ENCODE results near the gene ZNF407. TPM values are rescaled to one million over a fixed set of nuclear protein-coding genes. Genes with fewer than 3 reads are reported as not detected.

Gene ZNF407
- total and polyA plus RNA-seq, 2 experiments from 2014 or later: 2.1 to 10.4 TPM

- H3K36me3 ChIP-seq (ENCODE audit: insufficient read depth): no peaks in the 10 kb centered on the region
- no peak for ATAC-seq
- Mint-ChIP-seq H3K27me3 (ENCODE audit: insufficient read depth, low read depth, poor library complexity) (no peaks in the 10 kb centered on the region), H3K4me1 (peaks cover 8% of the 10 kb centered on the region; the same call in 2 of the 3 replicates), H3K4me3 (no peak overlapping the region), H3K27ac (no peak overlapping the region), H3K9me3 (no peaks in the 10 kb centered on the region), H3K36me3 (ENCODE audit: low read depth) (no peaks in the 10 kb centered on the region)
- H3K27ac ChIP-seq (ENCODE audit: low read depth): no peak overlapping the region
- H3K79me2 ChIP-seq (replicated peaks; ENCODE audit: insufficient read depth): no peaks in the 10 kb centered on the region
- no peak overlapping the region for H2AFZ ChIP-seq
- no peaks in the 10 kb centered on the region for H3K27me3 ChIP-seq (ENCODE audit: insufficient read depth)
- TF ChIP-seq, protein P1, sequence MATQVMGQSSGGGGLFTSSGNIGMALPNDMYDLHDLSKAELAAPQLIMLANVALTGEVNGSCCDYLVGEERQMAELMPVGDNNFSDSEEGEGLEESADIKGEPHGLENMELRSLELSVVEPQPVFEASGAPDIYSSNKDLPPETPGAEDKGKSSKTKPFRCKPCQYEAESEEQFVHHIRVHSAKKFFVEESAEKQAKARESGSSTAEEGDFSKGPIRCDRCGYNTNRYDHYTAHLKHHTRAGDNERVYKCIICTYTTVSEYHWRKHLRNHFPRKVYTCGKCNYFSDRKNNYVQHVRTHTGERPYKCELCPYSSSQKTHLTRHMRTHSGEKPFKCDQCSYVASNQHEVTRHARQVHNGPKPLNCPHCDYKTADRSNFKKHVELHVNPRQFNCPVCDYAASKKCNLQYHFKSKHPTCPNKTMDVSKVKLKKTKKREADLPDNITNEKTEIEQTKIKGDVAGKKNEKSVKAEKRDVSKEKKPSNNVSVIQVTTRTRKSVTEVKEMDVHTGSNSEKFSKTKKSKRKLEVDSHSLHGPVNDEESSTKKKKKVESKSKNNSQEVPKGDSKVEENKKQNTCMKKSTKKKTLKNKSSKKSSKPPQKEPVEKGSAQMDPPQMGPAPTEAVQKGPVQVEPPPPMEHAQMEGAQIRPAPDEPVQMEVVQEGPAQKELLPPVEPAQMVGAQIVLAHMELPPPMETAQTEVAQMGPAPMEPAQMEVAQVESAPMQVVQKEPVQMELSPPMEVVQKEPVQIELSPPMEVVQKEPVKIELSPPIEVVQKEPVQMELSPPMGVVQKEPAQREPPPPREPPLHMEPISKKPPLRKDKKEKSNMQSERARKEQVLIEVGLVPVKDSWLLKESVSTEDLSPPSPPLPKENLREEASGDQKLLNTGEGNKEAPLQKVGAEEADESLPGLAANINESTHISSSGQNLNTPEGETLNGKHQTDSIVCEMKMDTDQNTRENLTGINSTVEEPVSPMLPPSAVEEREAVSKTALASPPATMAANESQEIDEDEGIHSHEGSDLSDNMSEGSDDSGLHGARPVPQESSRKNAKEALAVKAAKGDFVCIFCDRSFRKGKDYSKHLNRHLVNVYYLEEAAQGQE (IDR thresholded peaks at IDR 0.05; ENCODE audit: unreplicated experiment): no peak
- no peak for TF ChIP-seq POLR2AphosphoS5 (IDR thresholded peaks at IDR 0.05; ENCODE audit: low read depth)
- H4K20me1 ChIP-seq (replicated peaks; ENCODE audit: insufficient read depth): no peaks in the 10 kb centered on the region
- H3K4me1 ChIP-seq (ENCODE audit: insufficient read depth): peaks cover under 1% of the 10 kb centered on the region; the same call in 1 of the 2 replicates
- no peak overlapping the region for H3K4me2 ChIP-seq
- no peak for DNase-seq (ENCODE audit: low spot score)
- H3K9me2 ChIP-seq (ENCODE audit: insufficient read depth): no peaks in the 10 kb centered on the region
- no peak overlapping the region for H3K4me3 ChIP-seq
- H3F3A ChIP-seq (replicated peaks; ENCODE audit: low read depth): no peaks in the 10 kb centered on the region
Measured at GRCh38 chr18:74825460-74825859, 227.8 kb downstream of the ZNF407 start.

- DNase-seq (ENCODE audit: low spot score): no peak
- Mint-ChIP-seq H3K4me3 (no peak overlapping the region), H3K9me3 (no peaks in the 10 kb centered on the region), H3K4me1 (peaks cover 3% of the 10 kb centered on the region; the same call in 2 of the 3 replicates), H3K27me3 (ENCODE audit: insufficient read depth, low read depth, poor library complexity) (no peaks in the 10 kb centered on the region), H3K36me3 (ENCODE audit: low read depth) (no peaks in the 10 kb centered on the region), H3K27ac (no peak overlapping the region)
- H2AFZ ChIP-seq: no peak overlapping the region
- no peaks in the 10 kb centered on the region for H3K9me2 ChIP-seq (ENCODE audit: insufficient read depth)
- H3K4me3 ChIP-seq: no peak overlapping the region
- H3F3A ChIP-seq (replicated peaks; ENCODE audit: low read depth): no peaks in the 10 kb centered on the region
- H3K27ac ChIP-seq (ENCODE audit: low read depth): no peak overlapping the region
- no peaks in the 10 kb centered on the region for H3K79me2 ChIP-seq (replicated peaks; ENCODE audit: insufficient read depth)
- H3K4me1 ChIP-seq (ENCODE audit: insufficient read depth): no peaks in the 10 kb centered on the region
- H3K36me3 ChIP-seq (ENCODE audit: insufficient read depth): no peaks in the 10 kb centered on the region
- H4K20me1 ChIP-seq (replicated peaks; ENCODE audit: insufficient read depth): no peaks in the 10 kb centered on the region
- no peak for ATAC-seq
- H3K27me3 ChIP-seq (ENCODE audit: insufficient read depth): no peaks in the 10 kb centered on the region
- H3K4me2 ChIP-seq: no peak overlapping the region
- no peak for TF ChIP-seq ZNF331 (CRISPR knock-in tag; IDR thresholded peaks at IDR 0.05; ENCODE audit: low read depth)
- TF ChIP-seq ZNF114 (CRISPR knock-in tag; IDR thresholded peaks at IDR 0.05): no peak
- TF ChIP-seq POLR2AphosphoS5 (IDR thresholded peaks at IDR 0.05; ENCODE audit: low read depth): no peak
- no peak for TF ChIP-seq EZH2 (IDR thresholded peaks at IDR 0.05; ENCODE audit: low read depth, unreplicated experiment)
- TF ChIP-seq JUNB (IDR thresholded peaks at IDR 0.05; ENCODE audit: unreplicated experiment): no peak
- TF ChIP-seq ZNF462 (CRISPR knock-in tag; IDR thresholded peaks at IDR 0.05): no peak
- no peak for TF ChIP-seq STAT1 (IDR thresholded peaks at IDR 0.05; ENCODE audit: unreplicated experiment)
- TF ChIP-seq, protein P2, sequence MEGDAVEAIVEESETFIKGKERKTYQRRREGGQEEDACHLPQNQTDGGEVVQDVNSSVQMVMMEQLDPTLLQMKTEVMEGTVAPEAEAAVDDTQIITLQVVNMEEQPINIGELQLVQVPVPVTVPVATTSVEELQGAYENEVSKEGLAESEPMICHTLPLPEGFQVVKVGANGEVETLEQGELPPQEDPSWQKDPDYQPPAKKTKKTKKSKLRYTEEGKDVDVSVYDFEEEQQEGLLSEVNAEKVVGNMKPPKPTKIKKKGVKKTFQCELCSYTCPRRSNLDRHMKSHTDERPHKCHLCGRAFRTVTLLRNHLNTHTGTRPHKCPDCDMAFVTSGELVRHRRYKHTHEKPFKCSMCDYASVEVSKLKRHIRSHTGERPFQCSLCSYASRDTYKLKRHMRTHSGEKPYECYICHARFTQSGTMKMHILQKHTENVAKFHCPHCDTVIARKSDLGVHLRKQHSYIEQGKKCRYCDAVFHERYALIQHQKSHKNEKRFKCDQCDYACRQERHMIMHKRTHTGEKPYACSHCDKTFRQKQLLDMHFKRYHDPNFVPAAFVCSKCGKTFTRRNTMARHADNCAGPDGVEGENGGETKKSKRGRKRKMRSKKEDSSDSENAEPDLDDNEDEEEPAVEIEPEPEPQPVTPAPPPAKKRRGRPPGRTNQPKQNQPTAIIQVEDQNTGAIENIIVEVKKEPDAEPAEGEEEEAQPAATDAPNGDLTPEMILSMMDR (conservative IDR thresholded peaks at IDR 0.05; ENCODE audit: low read depth in 2 of 2): no peak
- no peak for TF ChIP-seq NANOG (IDR thresholded peaks at IDR 0.05; ENCODE audit: borderline replicate concordance)
- no peak for TF ChIP-seq CREB1 (CRISPR knock-in tag; IDR thresholded peaks at IDR 0.05; ENCODE audit: low read depth)
Measured at GRCh38 chr18:74826572-74826971, 228.9 kb downstream of the ZNF407 start.
